ENCODE measurements around the gene LSG1.
"Not testable (repeated sequence)": the region's sequence is repeated elsewhere in the genome, so short reads cannot be mapped to it uniquely, and the experiment has no call there.

The LSG1 gene

GRCh38 chr3:194657439-194657838 lies 14.6 kb downstream of the LSG1 start:
- peak overlapping the region; percentile 13 for H3K27ac Mint-ChIP-seq
- peaks cover 40% of the 10 kb centered on the region for H3K4me1 Mint-ChIP-seq (ENCODE audit: low read depth)
- H3K4me3 Mint-ChIP-seq, result no peak overlapping the region
- no peak for DNase-seq (ENCODE audit: low spot score)
- H3K9me3 Mint-ChIP-seq, result no peaks in the 10 kb centered on the region
- H3K27me3 Mint-ChIP-seq (ENCODE audit: low read depth), result no peaks in the 10 kb centered on the region
- peaks cover 71% of the 10 kb centered on the region for H3K36me3 Mint-ChIP-seq (ENCODE audit: low read depth)

DNA sequence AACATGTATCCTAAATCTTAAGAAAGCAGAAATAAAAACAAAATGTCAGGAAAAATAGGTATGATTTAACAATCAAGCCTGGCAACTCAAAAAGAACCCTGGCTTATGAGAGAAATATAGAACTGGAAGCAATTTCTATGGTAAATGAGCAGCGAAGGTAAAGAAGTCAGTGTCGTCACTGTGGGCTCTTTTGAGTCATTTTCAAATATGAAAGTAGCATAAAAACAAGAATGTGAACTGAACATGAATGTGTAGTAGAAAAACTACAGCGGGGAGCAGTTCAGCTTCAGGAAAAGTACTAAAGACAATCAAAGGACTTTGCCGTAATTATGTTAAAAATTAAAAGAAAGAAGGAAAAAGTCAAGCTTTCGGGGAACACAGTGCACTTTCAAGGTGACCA lies 17.5 kb downstream of the LSG1 start:
- H3K27me3 Mint-ChIP-seq (ENCODE audit: low read depth), result no peaks in the 10 kb centered on the region
- H3K36me3 Mint-ChIP-seq (ENCODE audit: low read depth), result peaks cover 76% of the 10 kb centered on the region
- H3K27ac Mint-ChIP-seq, result peak overlapping the region; percentile 83
- H3K9me3 Mint-ChIP-seq, result no peaks in the 10 kb centered on the region
- peak; percentile 38 for DNase-seq (ENCODE audit: low spot score)
- peaks cover 27% of the 10 kb centered on the region for H3K4me1 Mint-ChIP-seq (ENCODE audit: low read depth)
- H3K4me3 Mint-ChIP-seq, result peak overlapping the region; percentile 43

- peaks cover 55% of the 10 kb centered on the region for H3K36me3 Mint-ChIP-seq (ENCODE audit: low read depth)
- H3K27ac Mint-ChIP-seq, result no peak overlapping the region
- H3K4me1 Mint-ChIP-seq (ENCODE audit: low read depth), result no peaks in the 10 kb centered on the region
- H3K27me3 Mint-ChIP-seq (ENCODE audit: low read depth), result no peaks in the 10 kb centered on the region
- DNase-seq (ENCODE audit: low spot score), result no peak
- H3K9me3 Mint-ChIP-seq, result no peaks in the 10 kb centered on the region
- H3K4me3 Mint-ChIP-seq, result no peak overlapping the region
Measured at GRCh38 chr3:194647747-194648146, 24.2 kb downstream of the LSG1 start.

DNA sequence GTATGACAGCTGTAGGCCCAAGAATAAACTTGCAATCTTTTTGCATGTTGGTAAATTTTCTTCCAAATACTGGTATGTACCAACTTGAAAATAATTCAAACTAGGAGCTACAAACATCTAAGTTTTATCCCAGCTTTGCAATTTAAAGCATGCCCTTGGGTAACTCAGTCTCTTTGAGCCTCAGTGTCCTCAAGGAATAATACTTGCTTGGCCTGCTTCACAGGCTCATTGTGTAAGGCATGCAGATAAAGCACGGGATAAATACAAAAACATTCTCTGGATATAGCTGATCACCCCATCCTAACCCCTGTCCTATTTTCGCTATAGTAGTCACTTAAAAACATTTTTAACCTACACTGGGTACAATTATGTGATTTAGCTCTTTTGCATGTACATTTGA lies 29.2 kb downstream of the LSG1 start:
- Mint-ChIP-seq H3K36me3 (ENCODE audit: low read depth) (peaks cover 46% of the 10 kb centered on the region), H3K4me1 (ENCODE audit: low read depth) (peaks cover 3% of the 10 kb centered on the region), H3K27me3 (ENCODE audit: low read depth) (no peaks in the 10 kb centered on the region), H3K4me3 (no peak overlapping the region), H3K27ac (no peak overlapping the region), H3K9me3 (no peaks in the 10 kb centered on the region)
- no peak for DNase-seq (ENCODE audit: low spot score)

DNA sequence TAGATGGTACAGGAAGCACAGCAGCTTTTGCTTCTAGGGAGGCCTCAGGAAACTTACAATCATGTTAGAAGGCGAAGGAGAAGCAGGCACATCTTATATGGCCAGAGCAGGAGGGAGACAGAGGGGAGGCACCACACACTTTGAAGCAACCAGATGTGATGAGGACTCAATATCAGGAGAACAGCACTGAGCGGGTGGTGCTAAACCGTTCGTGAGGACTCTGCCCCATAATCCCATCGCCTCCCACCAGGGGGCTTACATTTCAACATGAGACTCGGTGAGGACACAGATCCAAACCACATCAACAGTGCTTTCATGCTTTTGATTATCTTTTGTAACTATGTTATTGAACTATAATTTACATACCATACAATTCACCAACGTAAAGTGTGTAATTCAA lies 31.2 kb downstream of the LSG1 start:
- Mint-ChIP-seq H3K27ac (no peak overlapping the region), H3K4me1 (ENCODE audit: low read depth) (peaks cover 3% of the 10 kb centered on the region), H3K36me3 (ENCODE audit: low read depth) (peaks cover 39% of the 10 kb centered on the region), H3K4me3 (no peak overlapping the region), H3K9me3 (no peaks in the 10 kb centered on the region), H3K27me3 (ENCODE audit: low read depth) (no peaks in the 10 kb centered on the region)
- DNase-seq (ENCODE audit: low spot score), result no peak

DNA sequence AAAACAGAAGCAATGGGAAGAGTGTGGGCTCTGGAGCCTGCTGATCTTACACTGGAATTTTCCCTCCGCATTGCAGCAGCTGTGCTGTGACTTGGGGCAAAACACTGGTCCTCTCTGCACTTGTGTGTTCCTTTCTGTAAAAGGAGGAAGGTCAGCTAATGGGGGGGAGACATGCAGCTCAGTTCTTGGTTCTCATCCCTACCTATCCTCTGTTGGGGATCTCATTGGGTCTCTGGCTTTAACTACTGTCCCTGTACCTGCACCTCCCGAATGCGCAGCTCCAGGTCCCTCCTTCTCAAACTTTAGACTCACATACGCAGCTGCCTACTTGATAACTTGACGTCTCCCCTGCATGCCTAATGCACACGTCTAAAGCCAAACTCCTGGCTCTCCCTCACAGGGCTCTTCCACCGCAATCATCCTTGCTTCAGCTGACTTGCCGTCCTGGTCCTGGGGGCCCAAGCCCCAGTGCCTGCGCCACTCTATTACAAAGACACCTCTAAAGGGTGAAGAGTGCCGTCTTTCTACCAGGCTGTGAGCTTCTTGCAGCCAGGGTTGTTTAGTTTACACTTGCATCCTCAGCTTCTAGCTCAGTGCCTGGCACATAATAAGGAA lies 32.9 kb downstream of the LSG1 start:
- Mint-ChIP-seq H3K4me3 (no peak overlapping the region), H3K27ac (no peak overlapping the region), H3K4me1 (ENCODE audit: low read depth) (peaks cover 3% of the 10 kb centered on the region), H3K27me3 (ENCODE audit: low read depth) (no peaks in the 10 kb centered on the region), H3K9me3 (no peaks in the 10 kb centered on the region), H3K36me3 (ENCODE audit: low read depth) (peaks cover 27% of the 10 kb centered on the region)
- no peak for DNase-seq (ENCODE audit: low spot score)

- Mint-ChIP-seq H3K27ac (no peak overlapping the region), H3K27me3 (ENCODE audit: low read depth) (no peaks in the 10 kb centered on the region), H3K9me3 (no peaks in the 10 kb centered on the region), H3K36me3 (ENCODE audit: low read depth) (peaks cover 22% of the 10 kb centered on the region), H3K4me1 (ENCODE audit: low read depth) (peaks cover 7% of the 10 kb centered on the region), H3K4me3 (no peak overlapping the region)
- no peak for DNase-seq (ENCODE audit: low spot score)
Measured at GRCh38 chr3:194637541-194638400, 34.2 kb downstream of the LSG1 start.

- Mint-ChIP-seq H3K36me3 (ENCODE audit: low read depth) (peaks cover 19% of the 10 kb centered on the region), H3K4me3 (no peak overlapping the region), H3K4me1 (ENCODE audit: low read depth) (peaks cover 9% of the 10 kb centered on the region), H3K27me3 (ENCODE audit: low read depth) (no peaks in the 10 kb centered on the region), H3K9me3 (no peaks in the 10 kb centered on the region), H3K27ac (no peak overlapping the region)
- DNase-seq (ENCODE audit: low spot score), result no peak
Measured at GRCh38 chr3:194637066-194637465, 34.9 kb downstream of the LSG1 start.

DNA sequence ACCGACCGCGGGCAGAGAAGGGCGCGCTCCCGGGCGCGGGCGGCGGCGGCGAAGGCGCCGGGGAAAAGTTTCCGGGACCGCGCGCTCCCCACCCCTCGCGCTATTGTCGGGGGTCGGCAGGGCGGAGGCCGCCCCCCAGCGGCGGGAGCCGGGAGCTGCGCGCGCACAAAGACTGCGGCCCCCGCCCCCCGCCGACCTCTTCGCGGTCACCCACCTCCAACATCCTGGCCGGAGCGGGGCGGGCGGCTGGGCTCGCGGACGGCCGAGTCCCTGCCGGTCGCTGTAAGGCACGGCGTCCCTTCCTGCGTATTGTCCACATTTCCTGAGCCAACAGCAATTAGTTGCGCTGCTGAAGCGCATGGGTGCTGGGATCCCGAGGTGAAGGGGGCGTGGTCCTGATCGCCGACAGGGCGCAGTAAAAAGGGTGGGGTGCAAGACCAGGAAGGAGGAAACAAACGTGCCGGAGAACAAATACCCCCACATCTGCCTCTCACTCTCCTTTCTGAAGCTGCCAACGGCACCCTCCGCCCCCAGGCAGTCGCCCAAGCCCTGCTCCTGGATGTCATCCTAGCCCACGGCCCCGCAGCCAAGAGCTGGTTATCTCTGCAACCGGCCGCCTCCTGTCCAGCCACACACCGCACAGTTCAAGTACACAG lies 38.5 kb downstream of the LSG1 start, which contains the start of gene TMEM44:
TMEM44 (minus strand) TSS at position 71 of the 656 bp plus-strand sequence. CDS start 204 bp downstream, outside the sequence.
- Mint-ChIP-seq H3K27ac (peak within 1 kb of the TSS; percentile 70), H3K27me3 (ENCODE audit: low read depth) (no peaks in the 10 kb centered on the region)

GRCh38 chr3:194632809-194633348 lies 39.1 kb downstream of the LSG1 start:
- DNase-seq (ENCODE audit: low spot score), result no peak
- Mint-ChIP-seq H3K36me3 (ENCODE audit: low read depth) (peaks cover 6% of the 10 kb centered on the region), H3K4me1 (ENCODE audit: low read depth) (peaks cover 6% of the 10 kb centered on the region), H3K27me3 (ENCODE audit: low read depth) (no peaks in the 10 kb centered on the region), H3K9me3 (peaks cover 6% of the 10 kb centered on the region), H3K4me3 (peak overlapping the region; percentile 85), H3K27ac (peak overlapping the region; percentile 45)

More for the DNA sequence above, 38.5 kb downstream of the LSG1 start, which contains the start of gene TMEM44:
- DNase-seq (ENCODE audit: low spot score), result peak; percentile 63
- peaks cover 6% of the 10 kb centered on the region for H3K9me3 Mint-ChIP-seq
- peaks cover 6% of the 10 kb centered on the region for H3K4me1 Mint-ChIP-seq (ENCODE audit: low read depth)
- peaks cover under 1% of the 10 kb centered on the region for H3K36me3 Mint-ChIP-seq (ENCODE audit: low read depth)
- H3K4me3 Mint-ChIP-seq, result peak within 1 kb of the TSS; percentile 85

DNA sequence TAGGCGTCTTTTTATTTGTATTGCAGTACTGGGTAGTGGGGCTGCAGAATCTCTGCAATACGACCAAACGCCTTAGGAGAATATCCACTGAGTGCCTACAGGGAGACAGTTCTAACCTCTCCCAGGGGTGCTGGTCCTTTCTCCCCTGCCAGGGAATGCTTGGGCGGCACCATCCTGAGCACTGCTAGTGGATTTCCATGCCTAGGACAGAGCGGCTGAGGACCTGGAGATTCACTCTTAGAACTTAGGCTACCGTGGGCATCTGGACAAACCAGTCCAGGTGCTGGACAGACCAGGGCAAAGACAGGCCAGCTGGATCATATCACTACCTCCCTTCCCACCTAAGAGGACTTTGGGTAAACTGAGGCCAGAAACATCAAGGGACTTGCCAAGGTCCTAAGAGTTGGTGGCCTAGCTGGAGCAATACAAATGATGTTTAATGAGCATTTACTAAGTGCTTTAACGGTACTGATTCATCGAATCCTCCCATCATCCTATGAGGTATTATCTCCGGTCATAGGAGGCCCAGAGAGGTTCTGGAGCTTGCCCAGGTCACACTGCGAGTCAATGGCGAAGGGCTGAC lies 39.7 kb downstream of the LSG1 start:
- Mint-ChIP-seq H3K4me1 (ENCODE audit: low read depth) (peaks cover 6% of the 10 kb centered on the region), H3K36me3 (ENCODE audit: low read depth) (peaks cover 8% of the 10 kb centered on the region), H3K27ac (no peak overlapping the region), H3K9me3 (peaks cover 6% of the 10 kb centered on the region), H3K4me3 (peak overlapping the region; percentile 85), H3K27me3 (ENCODE audit: low read depth) (no peaks in the 10 kb centered on the region)
- no peak for DNase-seq (ENCODE audit: low spot score)

DNA sequence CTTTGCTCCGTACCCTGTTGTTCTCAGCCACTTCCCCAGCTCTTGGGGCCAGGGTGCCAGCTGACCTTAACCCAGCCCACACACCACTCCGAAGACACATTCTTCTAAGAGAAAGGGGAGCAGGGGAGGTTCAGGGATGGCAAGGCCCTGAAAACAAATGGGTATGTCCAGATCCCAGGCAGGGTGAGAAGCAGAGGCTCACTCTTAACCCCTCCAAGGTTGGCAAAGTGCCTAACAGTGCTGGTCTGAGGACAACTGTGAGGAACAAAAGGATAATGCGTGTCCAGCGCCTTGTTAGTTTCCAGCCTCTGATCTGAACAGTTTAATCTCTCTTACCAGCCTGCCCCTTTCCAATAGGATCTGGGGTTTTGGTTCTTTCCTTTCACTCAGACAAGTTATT lies 40.3 kb downstream of the LSG1 start:
- H3K4me3 Mint-ChIP-seq, result peak overlapping the region; percentile 85

GRCh38 chr3:194630681-194631080 lies 41.3 kb downstream of the LSG1 start:
- H3K27me3 Mint-ChIP-seq (ENCODE audit: low read depth); H3K9me3 Mint-ChIP-seq; DNase-seq (ENCODE audit: low spot score); H3K4me3 Mint-ChIP-seq; H3K4me1 Mint-ChIP-seq (ENCODE audit: low read depth); H3K27ac Mint-ChIP-seq; H3K36me3 Mint-ChIP-seq (ENCODE audit: low read depth): not testable (repeated sequence)

More for the DNA sequence above, 40.3 kb downstream of the LSG1 start:
- Mint-ChIP-seq H3K27me3 (ENCODE audit: low read depth) (no peaks in the 10 kb centered on the region), H3K36me3 (ENCODE audit: low read depth) (peaks cover 8% of the 10 kb centered on the region), H3K27ac (no peak overlapping the region), H3K9me3 (peaks cover 6% of the 10 kb centered on the region), H3K4me1 (ENCODE audit: low read depth) (peaks cover 6% of the 10 kb centered on the region)
- DNase-seq (ENCODE audit: low spot score), result no peak
